HCT116 (cell line): Measurements from ENCODE around the gene TLCD5. TPM values are rescaled to one million over a fixed set of nuclear protein-coding genes. Genes with fewer than 3 reads are reported as not detected.
A peak's percentile ranks its signal among the peaks of the same experiment; 100 is the strongest.

Experiments
- ATAC-seq: fragments of 200-7000 bp; cut with Tn5 transposase; 2 replicates; pipeline ENCODE4 v1.9.1; 2020; ENCODE audit warnings: mild to moderate bottlenecking, moderate library complexity
- BruUV-seq: library from RNA; stranded (reverse); fragments of 400-500 nt; replicated peaks from 2 replicates; lab custom pipeline; 2021; lab: Mats Ljungman, UMichigan
- CTCF ChIA-PET: fragments of 300-600 bp; sonication (Branson Sonifier 250); formaldehyde crosslinking; loops from one replicate; lab custom pipeline; 2021; ENCODE audit warnings: antibody characterized with exemption; lab: Charles Lee
- POLR2A ChIA-PET: fragments of 300-600, 350-600 bp; sonication (Branson Sonifier 250); formaldehyde crosslinking; loops from one replicate; lab custom pipeline; 2021; ENCODE audit warnings: antibody characterized with exemption; lab: Charles Lee
- RAD21 ChIA-PET, 2 experiments: fragments of 300-600 bp; sonication (Branson Sonifier 250); formaldehyde crosslinking; loops; one replicate each; lab custom pipeline; 2023; ENCODE audit warnings: low total read pairs in 2 of 2; ENCODE audit not compliant: uncharacterized antibody in 2 of 2, unreplicated experiment in 2 of 2, low non-redundant PET in 1 of 2; lab: Charles Lee
- DNase-seq: peaks from one replicate; pipeline ENCODE4 v3.0.0-alpha.2; 2010; ENCODE audit warnings: low read depth, low spot score
- H2AFZ ChIP-seq: fragments of 200-600 bp; shearing (Covaris generic), sonication (generic); 2 replicates; pipeline ENCODE4 v1.6.1; 2017; ENCODE audit warnings: low read depth, mixed run types, mixed read lengths, antibody characterized with exemption, low read length; ENCODE audit not compliant: poor library complexity, severe bottlenecking
- H3K27ac ChIP-seq: 2 replicates; pipeline ENCODE4 v1.5.1; 2012; ENCODE audit warnings: low read depth, low read length
- H3K27me3 ChIP-seq: fragments of 200-600 bp; sonication (generic); 2 replicates; pipeline ENCODE4 v1.6.1; 2016; ENCODE audit warnings: mixed run types, low read length, mixed read lengths; ENCODE audit not compliant: insufficient read depth
- H3K36me3 ChIP-seq, 2 experiments: fragments of 200-500 bp in 1 of 2; fragments of 200-600 bp in 1 of 2; sonication (Bioruptor generic) in 1 of 2; sonication (generic) in 1 of 2; 2 replicates each; pipeline versions ENCODE4 v1.5.1 to v1.6.1; 2014 to 2016; ENCODE audit warnings: low read length in 2 of 2, inconsistent platforms in 1 of 2, mixed read lengths in 1 of 2, mixed run types in 1 of 2; ENCODE audit not compliant: insufficient read depth in 2 of 2, control insufficient read depth in 1 of 2
- H3K4me1 ChIP-seq, 2 experiments: fragments of 200-600 bp in 1 of 2; sonication (generic) in 1 of 2; 2 replicates each; pipeline versions ENCODE4 v1.5.1 to v1.6.1; 2012 to 2017; ENCODE audit warnings: low read length in 2 of 2, inconsistent platforms in 1 of 2, mild to moderate bottlenecking in 1 of 2, mixed read lengths in 1 of 2, mixed run types in 1 of 2, moderate library complexity in 1 of 2; ENCODE audit not compliant: insufficient read depth in 2 of 2, control insufficient read depth in 1 of 2
- H3K4me2 ChIP-seq: fragments of 200-600 bp; sonication (generic); 2 replicates; pipeline ENCODE4 v1.6.1; 2017; ENCODE audit warnings: mixed run types, low read length, mixed read lengths
- H3K4me3 ChIP-seq, 2 experiments: fragments of 200-600 bp in 1 of 2; sonication (generic) in 1 of 2; replicated peaks in 1 of 2; 2 replicates each; pipeline ENCODE4 v1.5.1; 2011 to 2016; ENCODE audit warnings: low read length in 2 of 2, control low read depth in 1 of 2, low read depth in 1 of 2, mild to moderate bottlenecking in 1 of 2, mixed read lengths in 1 of 2, mixed run types in 1 of 2
- H3K79me2 ChIP-seq: fragments of 200-600 bp; sonication (generic); 2 replicates; pipeline ENCODE4 v1.6.1; 2017; ENCODE audit warnings: mild to moderate bottlenecking, mixed run types, low read length, moderate library complexity, mixed read lengths; ENCODE audit not compliant: insufficient read depth
- H3K9ac ChIP-seq: fragments of 200-600 bp; sonication (generic); 2 replicates; pipeline ENCODE4 v1.6.1; 2016; ENCODE audit warnings: low read length, mixed read lengths
- H3K9me2 ChIP-seq: fragments of 200-600 bp; sonication (generic), shearing (Covaris generic); 2 replicates; pipeline ENCODE4 v1.6.1; 2017; ENCODE audit warnings: mixed run types, mild to moderate bottlenecking, moderate library complexity; ENCODE audit not compliant: insufficient read depth
- H3K9me3 ChIP-seq, 2 experiments: fragments of 200-500 bp in 1 of 2; fragments of 200-600 bp in 1 of 2; sonication (Bioruptor generic) in 1 of 2; sonication (generic) in 1 of 2; 2 replicates each; pipeline ENCODE4 v1.6.1; 2014 to 2017; ENCODE audit warnings: low read length in 2 of 2, mixed read lengths in 2 of 2, inconsistent platforms in 1 of 2, low read depth in 1 of 2, mild to moderate bottlenecking in 1 of 2, mixed run types in 1 of 2, moderate library complexity in 1 of 2; ENCODE audit not compliant: control insufficient read depth in 1 of 2, insufficient read depth in 1 of 2
- H4K20me1 ChIP-seq: fragments of 200-600 bp; sonication (generic), shearing (Covaris generic); 2 replicates; pipeline ENCODE4 v1.6.1; 2017; ENCODE audit warnings: mixed run types, mild to moderate bottlenecking, moderate library complexity; ENCODE audit not compliant: insufficient read depth
- EGR1 ChIP-seq: IDR thresholded peaks from 2 replicates; pipeline ENCODE4 v1.6.1; 2012; ENCODE audit warnings: low read depth
- FOSL1 ChIP-seq: IDR thresholded peaks from 2 replicates; pipeline ENCODE4 v1.6.1; 2012; ENCODE audit warnings: low read depth
- JUND ChIP-seq: IDR thresholded peaks from 2 replicates; pipeline ENCODE4 v1.6.1; 2012
- SIN3A ChIP-seq: IDR thresholded peaks from 2 replicates; pipeline ENCODE4 v1.6.1; 2012; ENCODE audit warnings: low read depth
- SP1 ChIP-seq: IDR thresholded peaks from 2 replicates; pipeline ENCODE4 v1.6.1; 2012; ENCODE audit warnings: low read depth
- ZFX ChIP-seq: fragments of 450-650 bp; IDR thresholded peaks from 2 replicates; pipeline ENCODE4 v1.6.1; 2017
- ZNF274 ChIP-seq: fragments of 200-500 bp; sonication (Bioruptor generic); IDR thresholded peaks from 2 replicates; pipeline ENCODE4 v1.6.1; 2014; ENCODE audit warnings: mild to moderate bottlenecking, low read depth, low read length, inconsistent platforms
- intact Hi-C: fragments of 100-400 bp; cut with micrococcal nuclease; formaldehyde crosslinking; loops from 2 replicates; pipeline ENCODE4 v1.10.0; 2022
- total RNA-seq: library from RNA; stranded (reverse); gene quantifications from one replicate; pipeline ENCODE4 v1.2.1, GENCODE V29; 2021; ENCODE audit not compliant: unreplicated experiment
- TF ChIP-seq, protein P1 (sequence below): IDR thresholded peaks from 2 replicates; pipeline ENCODE4 v1.6.1; 2012; ENCODE audit warnings: low read depth
- TF ChIP-seq, protein P2 (sequence below): IDR thresholded peaks from 2 replicates; pipeline ENCODE4 v1.6.1; 2012
- TF ChIP-seq, protein P3 (sequence below): IDR thresholded peaks from 2 replicates; pipeline ENCODE4 v1.6.1; 2012

Gene TLCD5
- total RNA-seq, 1 experiment from 2014 or later, result 9.1 TPM

- no peak for TF ChIP-seq EGR1
- TF ChIP-seq, protein P1, sequence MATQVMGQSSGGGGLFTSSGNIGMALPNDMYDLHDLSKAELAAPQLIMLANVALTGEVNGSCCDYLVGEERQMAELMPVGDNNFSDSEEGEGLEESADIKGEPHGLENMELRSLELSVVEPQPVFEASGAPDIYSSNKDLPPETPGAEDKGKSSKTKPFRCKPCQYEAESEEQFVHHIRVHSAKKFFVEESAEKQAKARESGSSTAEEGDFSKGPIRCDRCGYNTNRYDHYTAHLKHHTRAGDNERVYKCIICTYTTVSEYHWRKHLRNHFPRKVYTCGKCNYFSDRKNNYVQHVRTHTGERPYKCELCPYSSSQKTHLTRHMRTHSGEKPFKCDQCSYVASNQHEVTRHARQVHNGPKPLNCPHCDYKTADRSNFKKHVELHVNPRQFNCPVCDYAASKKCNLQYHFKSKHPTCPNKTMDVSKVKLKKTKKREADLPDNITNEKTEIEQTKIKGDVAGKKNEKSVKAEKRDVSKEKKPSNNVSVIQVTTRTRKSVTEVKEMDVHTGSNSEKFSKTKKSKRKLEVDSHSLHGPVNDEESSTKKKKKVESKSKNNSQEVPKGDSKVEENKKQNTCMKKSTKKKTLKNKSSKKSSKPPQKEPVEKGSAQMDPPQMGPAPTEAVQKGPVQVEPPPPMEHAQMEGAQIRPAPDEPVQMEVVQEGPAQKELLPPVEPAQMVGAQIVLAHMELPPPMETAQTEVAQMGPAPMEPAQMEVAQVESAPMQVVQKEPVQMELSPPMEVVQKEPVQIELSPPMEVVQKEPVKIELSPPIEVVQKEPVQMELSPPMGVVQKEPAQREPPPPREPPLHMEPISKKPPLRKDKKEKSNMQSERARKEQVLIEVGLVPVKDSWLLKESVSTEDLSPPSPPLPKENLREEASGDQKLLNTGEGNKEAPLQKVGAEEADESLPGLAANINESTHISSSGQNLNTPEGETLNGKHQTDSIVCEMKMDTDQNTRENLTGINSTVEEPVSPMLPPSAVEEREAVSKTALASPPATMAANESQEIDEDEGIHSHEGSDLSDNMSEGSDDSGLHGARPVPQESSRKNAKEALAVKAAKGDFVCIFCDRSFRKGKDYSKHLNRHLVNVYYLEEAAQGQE, result no peak
- no peak for TF ChIP-seq SP1
- no peak for TF ChIP-seq JUND
- TF ChIP-seq, protein P2, sequence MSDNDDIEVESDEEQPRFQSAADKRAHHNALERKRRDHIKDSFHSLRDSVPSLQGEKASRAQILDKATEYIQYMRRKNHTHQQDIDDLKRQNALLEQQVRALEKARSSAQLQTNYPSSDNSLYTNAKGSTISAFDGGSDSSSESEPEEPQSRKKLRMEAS, result peak; percentile 38; the same call in 1 of the 2 replicates
- TF ChIP-seq FOSL1, result no peak
- TF ChIP-seq, protein P3, sequence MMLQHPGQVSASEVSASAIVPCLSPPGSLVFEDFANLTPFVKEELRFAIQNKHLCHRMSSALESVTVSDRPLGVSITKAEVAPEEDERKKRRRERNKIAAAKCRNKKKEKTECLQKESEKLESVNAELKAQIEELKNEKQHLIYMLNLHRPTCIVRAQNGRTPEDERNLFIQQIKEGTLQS, result no peak
- TF ChIP-seq ZNF274, result no peak
- no peak for TF ChIP-seq ZFX
- TF ChIP-seq SIN3A, result 0 out of 2 replicates have a peak, but pooled peaks have one; percentile 7
- Histone ChIP-seq H3K27me3 (no peaks in the 10 kb centered on the region), H3K4me3 (peak overlapping the region; percentile 77 to 87), H3K9ac (peak overlapping the region; percentile 78), H3K36me3 (no peaks in the 10 kb centered on the region), H3K4me1 (peaks cover 48 to 67% of the 10 kb centered on the region in 2 experiments), H4K20me1 (peaks cover 20% of the 10 kb centered on the region; the same call in 1 of the 2 replicates), H2AFZ (no peak overlapping the region), H3K79me2 (peaks cover 60% of the 10 kb centered on the region), H3K9me2 (no peaks in the 10 kb centered on the region), H3K4me2 (peak overlapping the region; percentile 92), H3K27ac (peak overlapping the region; percentile 91), H3K9me3 (no peaks in the 10 kb centered on the region)
- intact Hi-C loops, result loop anchor here (2.0 to 10.0 kb wide), 3 partner anchors 95 to 615 kb away; no protein-coding TSS in a partner anchor
- ChIA-PET POLR2A (interaction anchor here (1.2 kb wide), 1 partner anchor 24 kb away, joined by 3 read pairs; no protein-coding TSS in a partner anchor), CTCF (no interaction called here), RAD21 (no interaction called here)
- BruUV-seq, result TSS peak; percentile 31
- ATAC-seq, result no peak
- DNase-seq, result no peak
Measured at GRCh38 chr11:120337355-120338106, 12.4 kb downstream of the TLCD5 start.
